ENCODE data around the gene ZBTB44.

DNA sequence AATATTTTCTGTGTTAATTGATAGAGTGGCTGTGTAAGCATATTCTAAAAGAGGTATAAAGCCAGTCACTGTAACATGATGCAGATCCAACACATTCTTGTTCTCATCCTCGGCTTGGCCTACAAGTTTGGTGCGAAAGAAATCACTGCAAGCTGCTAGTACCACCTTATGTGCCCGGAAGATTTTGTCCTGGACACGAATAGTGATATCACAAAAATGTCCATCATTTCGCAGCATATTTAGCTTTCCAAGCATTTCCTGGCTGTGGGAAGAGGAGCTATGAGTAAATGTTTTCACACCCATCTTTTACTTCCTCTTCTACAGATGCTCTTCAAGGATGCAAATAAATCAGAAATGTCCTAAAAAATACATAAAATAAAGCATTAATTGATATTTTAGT lies 53.1 kb downstream of the ZBTB44 start:
- no peak for TF ChIP-seq CTCF (IDR thresholded peaks at IDR 0.05)
- TF ChIP-seq POLR2A (IDR thresholded peaks at IDR 0.05), result no peak
- no peak for TF ChIP-seq POLR2AphosphoS5 (IDR thresholded peaks at IDR 0.05; ENCODE audit: insufficient read depth in 1 of 2, low read depth in 1 of 2)
